ENCODE measurements around the gene LRP1.

LRP1 gene

DNA sequence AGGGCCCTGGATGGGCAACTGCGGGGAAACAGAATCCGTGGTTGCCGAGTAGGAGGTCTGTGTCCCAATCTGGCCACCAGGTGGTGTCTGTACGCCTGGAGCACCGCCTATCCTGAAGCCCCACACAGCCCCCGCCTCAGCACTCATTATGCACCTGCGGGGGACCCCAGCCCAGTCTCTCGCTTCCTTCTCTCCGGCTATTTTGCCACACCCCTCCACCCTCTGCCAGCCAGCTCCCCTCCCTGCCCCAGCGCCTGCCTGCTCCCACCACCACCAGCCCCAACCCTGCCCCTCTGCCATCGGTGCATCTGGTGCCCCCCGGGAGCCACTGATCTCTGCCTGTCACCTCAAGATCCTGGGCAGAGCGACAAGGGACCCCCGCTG, 86.1 kb downstream of the LRP1 start:
- Histone ChIP-seq H3K9me3 (replicated peaks; ENCODE audit: insufficient read depth, low read length) (no peaks in the 10 kb centered on the region), H3K4me3 (ENCODE audit: low read length) (no peak overlapping the region), H3F3A (ENCODE audit: insufficient read depth, low read length) (peaks cover 10% of the 10 kb centered on the region), H3K27me3 (replicated peaks; ENCODE audit: insufficient read depth, low read length) (peaks cover 92% of the 10 kb centered on the region), H4K20me1 (ENCODE audit: insufficient read depth, low read length) (0 out of 2 replicates have a peak, but pooled peaks cover 4% of the 10 kb centered on the region), H3K79me2 (ENCODE audit: low read length) (no peaks in the 10 kb centered on the region), H3K4me2 (ENCODE audit: low read depth, low read length) (no peak overlapping the region), H3K9me2 (replicated peaks; ENCODE audit: insufficient read depth, low read length) (no peaks in the 10 kb centered on the region), H3K27ac (ENCODE audit: low read length) (no peak overlapping the region), H2AFZ (ENCODE audit: low read length) (no peak overlapping the region), H3K36me3 (replicated peaks; ENCODE audit: insufficient read depth, low read length) (no peaks in the 10 kb centered on the region), H3K4me1 (ENCODE audit: low read length) (peaks cover 17% of the 10 kb centered on the region), H3K9ac (ENCODE audit: low read length) (no peak overlapping the region)
- TF ChIP-seq, protein P1, sequence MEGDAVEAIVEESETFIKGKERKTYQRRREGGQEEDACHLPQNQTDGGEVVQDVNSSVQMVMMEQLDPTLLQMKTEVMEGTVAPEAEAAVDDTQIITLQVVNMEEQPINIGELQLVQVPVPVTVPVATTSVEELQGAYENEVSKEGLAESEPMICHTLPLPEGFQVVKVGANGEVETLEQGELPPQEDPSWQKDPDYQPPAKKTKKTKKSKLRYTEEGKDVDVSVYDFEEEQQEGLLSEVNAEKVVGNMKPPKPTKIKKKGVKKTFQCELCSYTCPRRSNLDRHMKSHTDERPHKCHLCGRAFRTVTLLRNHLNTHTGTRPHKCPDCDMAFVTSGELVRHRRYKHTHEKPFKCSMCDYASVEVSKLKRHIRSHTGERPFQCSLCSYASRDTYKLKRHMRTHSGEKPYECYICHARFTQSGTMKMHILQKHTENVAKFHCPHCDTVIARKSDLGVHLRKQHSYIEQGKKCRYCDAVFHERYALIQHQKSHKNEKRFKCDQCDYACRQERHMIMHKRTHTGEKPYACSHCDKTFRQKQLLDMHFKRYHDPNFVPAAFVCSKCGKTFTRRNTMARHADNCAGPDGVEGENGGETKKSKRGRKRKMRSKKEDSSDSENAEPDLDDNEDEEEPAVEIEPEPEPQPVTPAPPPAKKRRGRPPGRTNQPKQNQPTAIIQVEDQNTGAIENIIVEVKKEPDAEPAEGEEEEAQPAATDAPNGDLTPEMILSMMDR (IDR thresholded peaks at IDR 0.05; ENCODE audit: low read length): peak; percentile 75
- TF ChIP-seq EZH2phosphoT487 (IDR thresholded peaks at IDR 0.05; ENCODE audit: low read length): no peak
- DNase-seq: peak; percentile 48

DNA sequence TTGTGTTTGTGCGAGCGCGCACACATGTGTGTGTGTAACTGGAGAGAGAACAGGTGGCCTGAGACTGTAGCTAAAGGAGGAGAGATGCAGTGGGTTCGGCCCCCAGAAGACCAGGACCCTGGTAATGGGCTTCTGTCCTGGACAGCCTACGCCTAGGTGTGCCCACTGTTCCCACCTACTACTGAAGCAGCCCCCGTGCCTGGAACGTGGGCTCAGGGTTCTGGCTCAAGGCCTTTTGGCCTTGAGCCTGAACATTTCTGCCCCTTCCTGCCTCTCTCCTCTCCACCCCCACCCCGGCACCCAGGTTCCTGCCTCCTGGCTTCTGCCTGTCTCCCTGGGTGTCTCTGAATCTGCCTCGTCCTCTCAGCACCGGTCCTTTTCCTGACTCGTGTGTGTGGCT, 86.8 kb downstream of the LRP1 start:
- Histone ChIP-seq H3K4me2 (ENCODE audit: low read depth, low read length) (no peak overlapping the region), H3K9me2 (replicated peaks; ENCODE audit: insufficient read depth, low read length) (no peaks in the 10 kb centered on the region), H3K4me1 (ENCODE audit: low read length) (peaks cover 17% of the 10 kb centered on the region), H3K27ac (ENCODE audit: low read length) (no peak overlapping the region), H3K27me3 (replicated peaks; ENCODE audit: insufficient read depth, low read length) (peaks cover 92% of the 10 kb centered on the region), H3K9me3 (replicated peaks; ENCODE audit: insufficient read depth, low read length) (no peaks in the 10 kb centered on the region), H3K4me3 (ENCODE audit: low read length) (no peak overlapping the region), H3K79me2 (ENCODE audit: low read length) (no peaks in the 10 kb centered on the region), H4K20me1 (ENCODE audit: insufficient read depth, low read length) (0 out of 2 replicates have a peak, but pooled peaks cover 4% of the 10 kb centered on the region), H3K9ac (ENCODE audit: low read length) (no peak overlapping the region), H2AFZ (ENCODE audit: low read length) (no peak overlapping the region), H3F3A (ENCODE audit: insufficient read depth, low read length) (peaks cover 10% of the 10 kb centered on the region), H3K36me3 (replicated peaks; ENCODE audit: insufficient read depth, low read length) (no peaks in the 10 kb centered on the region)
- no peak for TF ChIP-seq EZH2phosphoT487 (IDR thresholded peaks at IDR 0.05; ENCODE audit: low read length)
- TF ChIP-seq, protein P1 (IDR thresholded peaks at IDR 0.05; ENCODE audit: low read length): no peak
- TF ChIP-seq EZH2 (optimal IDR thresholded peaks at IDR 0.05; ENCODE audit: low read depth, low read length): no peak
- DNase-seq: no peak

DNA sequence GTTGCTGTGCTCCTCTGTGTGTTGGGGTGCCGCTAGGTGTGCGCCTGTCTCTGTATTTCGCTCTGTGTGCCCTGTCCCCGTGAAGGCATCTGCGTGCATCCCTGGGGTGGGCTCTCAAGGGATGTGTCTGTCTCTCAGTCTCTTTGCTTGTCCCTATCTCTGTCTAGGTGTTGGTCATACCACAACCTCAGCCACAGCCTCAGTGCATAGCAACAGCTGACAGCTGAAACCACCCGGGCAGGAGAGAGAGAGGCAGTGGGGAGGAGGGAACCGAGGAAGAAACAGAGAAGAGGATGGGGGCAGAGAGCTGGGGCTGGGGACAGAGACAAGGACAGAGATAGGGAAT, 87.4 kb downstream of the LRP1 start:
- Histone ChIP-seq H3K9me2 (replicated peaks; ENCODE audit: insufficient read depth, low read length) (no peaks in the 10 kb centered on the region), H2AFZ (ENCODE audit: low read length) (no peak overlapping the region)

More for the DNA sequence above, 87.4 kb downstream of the LRP1 start:
- no peaks in the 10 kb centered on the region for H3K9me3 ChIP-seq (replicated peaks; ENCODE audit: insufficient read depth, low read length)
- H3K4me2 ChIP-seq (ENCODE audit: low read depth, low read length): peak overlapping the region; percentile 96; the same call in 1 of the 2 replicates
- no peak for TF ChIP-seq EZH2phosphoT487 (IDR thresholded peaks at IDR 0.05; ENCODE audit: low read length)
- no peak for TF ChIP-seq EZH2 (optimal IDR thresholded peaks at IDR 0.05; ENCODE audit: low read depth, low read length)
- TF ChIP-seq, protein P1 (IDR thresholded peaks at IDR 0.05; ENCODE audit: low read length): no peak
- peaks cover 92% of the 10 kb centered on the region for H3K27me3 ChIP-seq (replicated peaks; ENCODE audit: insufficient read depth, low read length)
- peaks cover 10% of the 10 kb centered on the region for H3F3A ChIP-seq (ENCODE audit: insufficient read depth, low read length)
- no peak for DNase-seq
- H3K9ac ChIP-seq (ENCODE audit: low read length): no peak overlapping the region
- no peak overlapping the region for H3K27ac ChIP-seq (ENCODE audit: low read length)
- H3K36me3 ChIP-seq (replicated peaks; ENCODE audit: insufficient read depth, low read length): no peaks in the 10 kb centered on the region
- H3K4me3 ChIP-seq (ENCODE audit: low read length): 0 out of 2 replicates have a peak overlapping the region, but pooled peaks have one; percentile 57
- H4K20me1 ChIP-seq (ENCODE audit: insufficient read depth, low read length): 0 out of 2 replicates have a peak, but pooled peaks cover 4% of the 10 kb centered on the region
- no peaks in the 10 kb centered on the region for H3K79me2 ChIP-seq (ENCODE audit: low read length)
- H3K4me1 ChIP-seq (ENCODE audit: low read length): peaks cover 17% of the 10 kb centered on the region

All from MM.1S (cell line).